ENCODE measurements around the gene SMG6.

DNA sequence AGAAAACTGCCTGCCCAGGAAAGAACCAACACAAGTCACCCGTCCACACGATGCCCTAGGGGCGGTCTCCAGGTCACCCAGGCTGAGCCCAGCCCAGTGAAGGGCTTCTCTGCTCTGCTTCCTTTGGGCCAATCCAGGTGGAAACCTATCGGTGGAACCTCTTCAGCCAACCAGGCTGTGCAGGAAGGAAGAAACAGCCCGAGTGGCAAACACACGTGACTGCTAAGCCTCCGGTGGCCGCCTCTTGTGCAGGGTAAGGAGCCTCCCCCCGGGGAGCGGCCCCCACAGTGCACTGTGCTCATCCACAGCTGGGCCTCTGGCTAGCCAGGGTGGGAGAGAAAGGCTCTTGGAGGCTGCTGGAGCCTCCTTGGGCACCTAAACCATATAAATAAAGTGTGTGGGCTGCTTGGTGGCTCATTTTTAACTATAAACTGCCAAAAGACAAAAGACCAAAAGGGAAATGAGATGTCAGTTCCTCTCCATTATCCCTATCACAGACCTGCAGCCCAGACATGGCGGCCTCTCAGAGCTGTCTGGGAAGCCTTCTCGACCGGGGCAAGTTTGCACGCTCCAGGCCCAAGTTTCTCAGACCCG is 280.8 kb downstream of the SMG6 start:
- TF ChIP-seq ZFAT (CRISPR knock-in tag; conservative IDR thresholded peaks at IDR 0.05) (no peak), YY1 (IDR thresholded peaks at IDR 0.05; ENCODE audit: insufficient read depth, insufficient replicate concordance, low read depth, low read length) (no peak), TCF12 (IDR thresholded peaks at IDR 0.05) (no peak), TCF12 (CRISPR knock-in tag; IDR thresholded peaks at IDR 0.05) (no peak), MAX (IDR thresholded peaks at IDR 0.05) (no peak)

Measured in HepG2 (cell line).